Measurements from ENCODE around the gene SETD1B. TPM values are rescaled to one million over a fixed set of nuclear protein-coding genes. Genes with fewer than 3 reads are reported as not detected.

SETD1B gene
- total and polyA plus RNA-seq, 2 of the 4 experiments (the other 2 are of a cell fraction) = 0.90 to 5.1 TPM

DNA sequence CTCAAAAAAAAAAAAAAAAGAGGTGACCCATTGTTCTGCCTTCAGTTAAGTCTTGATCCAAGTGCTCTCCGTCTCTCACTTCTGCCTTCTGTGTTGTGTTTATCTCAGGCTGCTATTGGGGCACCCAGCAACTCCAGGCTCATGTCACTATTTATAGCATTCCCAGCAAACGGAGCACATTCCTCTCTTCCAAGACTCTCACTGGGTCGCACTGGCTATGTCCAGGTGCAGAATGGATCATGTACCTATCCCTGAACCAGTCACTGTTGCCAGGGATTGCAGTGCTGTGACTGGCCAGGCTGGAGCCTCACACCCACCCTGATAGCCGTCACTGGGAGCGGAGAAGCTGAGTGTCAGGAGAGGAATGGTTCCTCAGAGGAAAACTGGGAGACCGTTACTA, 41.5 kb upstream of the SETD1B start:
- Histone ChIP-seq H2AFZ (replicated peaks; ENCODE audit: low read length, poor library complexity) (peak overlapping the region; percentile 24), H2AK9ac (replicated peaks; ENCODE audit: low read depth, low read length, poor library complexity) (peak overlapping the region; percentile 60), H4K8ac (ENCODE audit: low read depth in 2 of 2, low read length in 2 of 2) (no peak overlapping the region), H3K4me3 (ENCODE audit: insufficient read depth, low read depth, low read length) (no peak overlapping the region), H4K5ac (ENCODE audit: low read depth, low read length) (no peak overlapping the region), H3K23ac (ENCODE audit: low read depth, low read length) (no peak overlapping the region), H3K36me3 (ENCODE audit: control insufficient read depth, insufficient read depth, low read length) (peaks cover 2% of the 10 kb centered on the region; the same call in 1 of the 2 replicates), H3K9me1 (ENCODE audit: insufficient read depth, low read length) (peaks cover 20% of the 10 kb centered on the region), H3K27ac (ENCODE audit: insufficient read depth, low read length) (no peak overlapping the region), H3K27me3 (ENCODE audit: control insufficient read depth, insufficient read depth, low read length) (no peaks in the 10 kb centered on the region), H3K9me3 (ENCODE audit: control insufficient read depth, insufficient read depth, low read length) (no peaks in the 10 kb centered on the region), H3K4me2 (ENCODE audit: low read depth, low read length) (no peak overlapping the region), H2BK15ac (ENCODE audit: low read depth, low read length) (no peak overlapping the region; the same call in 2 of the 3 replicates), H2AK5ac (ENCODE audit: low read depth, low read length) (peak overlapping the region; percentile 37; the same call in 1 of the 2 replicates), H4K20me1 (ENCODE audit: insufficient read depth, low read length) (no peaks in the 10 kb centered on the region; the same call in 1 of the 2 replicates), H3K4ac (ENCODE audit: low read depth, low read length) (peak overlapping the region; percentile 21; the same call in 1 of the 2 replicates), H2BK20ac (ENCODE audit: low read depth, low read length) (no peak overlapping the region), H3K4me1 (ENCODE audit: control insufficient read depth, insufficient read depth, low read length) (peaks cover 20% of the 10 kb centered on the region), H3K9ac (ENCODE audit: low read depth, low read length) (no peak overlapping the region), H2BK120ac (ENCODE audit: low read depth, low read length) (no peak overlapping the region), H3K56ac (ENCODE audit: extremely low read depth, insufficient read depth, low read length) (no peak overlapping the region), H3K79me1 (ENCODE audit: low read depth in 1 of 2, low read length in 2 of 2) (peaks cover 0 to 13% of the 10 kb centered on the region in 2 experiments; a peak in 2 of 4 replicates), H2BK5ac (ENCODE audit: low read depth, low read length, poor library complexity, severe bottlenecking) (no peak overlapping the region), H3K14ac (replicated peaks; ENCODE audit: low read depth, low read length) (peak overlapping the region; percentile 12; the same call in 1 of the 2 replicates), H3K18ac (ENCODE audit: low read depth, low read length) (no peak overlapping the region), H4K91ac (ENCODE audit: insufficient read depth, low read depth, low read length) (no peak overlapping the region; the same call in 1 of the 2 replicates)
- CTCF ChIA-PET = no interaction called here
- peak; percentile 47 for DNase-seq
- dilution Hi-C loops (cut with HindIII; ENCODE audit: low sequenced_read_pairs, unreplicated experiment) = no loop called here
- ATAC-seq (ENCODE audit: low read depth) = peak; percentile 11; the same call in 1 of the 2 replicates
- no TSS peak for BruUV-seq (replicated peaks)
- in situ Hi-C loops (cut with MboI; ENCODE audit: low sequenced_read_pairs) = no loop called here
- TF ChIP-seq POLR2A (IDR thresholded peaks at IDR 0.05; ENCODE audit: low read depth, low read length) (no peak), USF2 (IDR thresholded peaks at IDR 0.05; ENCODE audit: low read depth, low read length) (no peak), BHLHE40 (IDR thresholded peaks at IDR 0.05; ENCODE audit: low read depth, low read length) (no peak), RAD21 (IDR thresholded peaks at IDR 0.05; ENCODE audit: low read length) (no peak), SMC3 (IDR thresholded peaks at IDR 0.05; ENCODE audit: low read depth, low read length) (no peak), ELK1 (IDR thresholded peaks at IDR 0.05; ENCODE audit: borderline replicate concordance, low read depth, low read length) (no peak), MAFK (IDR thresholded peaks at IDR 0.05; ENCODE audit: low read depth, low read length) (no peak), NFE2L2 (IDR thresholded peaks at IDR 0.05; ENCODE audit: low read depth, low read length) (no peak), FOS (IDR thresholded peaks at IDR 0.05; ENCODE audit: low read depth, low read length) (no peak), RCOR1 (IDR thresholded peaks at IDR 0.05; ENCODE audit: insufficient replicate concordance, low read length) (no peak), MAZ (IDR thresholded peaks at IDR 0.05; ENCODE audit: borderline replicate concordance, low read depth, low read length) (no peak), MXI1 (IDR thresholded peaks at IDR 0.05; ENCODE audit: borderline replicate concordance, low read depth, low read length) (no peak)
- intact Hi-C loops (cut with micrococcal nuclease) = no loop called here
- POLR2A ChIA-PET (ENCODE audit: unreplicated experiment) = no interaction called here
- WGBS, 2 experiments (ENCODE audit: extremely low coverage in 2 of 2, insufficient read length in 1 of 2) = 19% methylated on average over 2 of the region's 6 CpGs; no CpG with 5 or more reads in 1 of the 2 experiments

Measured in IMR-90 (cell line).